D341Med (cell line): ENCODE measurements around the gene ZNF185.

Experiments
- DNase-seq: peaks from one replicate; pipeline ENCODE4 v3.0.0; 2012; ENCODE audit warnings: low spot score

The ZNF185 gene

GRCh38 chrX:152897222-152898131 is at the start of gene ZNF185:
Gene ZNF185, plus strand, starts transcription at chrX:152898067. Its CDS starts 16,423 bp downstream, at chrX:152914490.
- no peak for DNase-seq

- no peak for DNase-seq
These were observed 47.4 kb upstream of the ZNF185 start for GRCh38 chrX:152850465-152850864.

- DNase-seq = no peak
These were observed 43.9 kb upstream of the ZNF185 start for GRCh38 chrX:152853986-152854385.

GRCh38 chrX:152861116-152861515 is 36.8 kb upstream of the ZNF185 start:
- DNase-seq = no peak

GRCh38 chrX:152861826-152862225 is 36.0 kb upstream of the ZNF185 start:
- no peak for DNase-seq

GRCh38 chrX:152865232-152865920 is 32.5 kb upstream of the ZNF185 start:
- DNase-seq = no peak

GRCh38 chrX:152866386-152866785 is 31.5 kb upstream of the ZNF185 start:
- no peak for DNase-seq

- no peak for DNase-seq
These were observed 27.9 kb upstream of the ZNF185 start for GRCh38 chrX:152869972-152870371.

GRCh38 chrX:152871260-152871659 is 26.6 kb upstream of the ZNF185 start:
- no peak for DNase-seq

- DNase-seq = no peak
These were observed 25.3 kb upstream of the ZNF185 start for GRCh38 chrX:152872522-152872921.

- no peak for DNase-seq
These were observed 24.5 kb upstream of the ZNF185 start for GRCh38 chrX:152873361-152873760.

- DNase-seq = no peak
These were observed 20.7 kb upstream of the ZNF185 start for GRCh38 chrX:152876931-152877840.

GRCh38 chrX:152878976-152879755 is 18.7 kb upstream of the ZNF185 start:
- no peak for DNase-seq

GRCh38 chrX:152881289-152881688 is 16.6 kb upstream of the ZNF185 start:
- no peak for DNase-seq

GRCh38 chrX:152884171-152884570 is 13.7 kb upstream of the ZNF185 start:
- no peak for DNase-seq

GRCh38 chrX:152886716-152887115 is 11.2 kb upstream of the ZNF185 start:
- DNase-seq = no peak

- DNase-seq = no peak
These were observed 5.4 kb upstream of the ZNF185 start for GRCh38 chrX:152892499-152892898.

- DNase-seq = no peak
These were observed 4.6 kb upstream of the ZNF185 start for GRCh38 chrX:152892999-152893891.

- DNase-seq = no peak
These were observed 3.8 kb upstream of the ZNF185 start for GRCh38 chrX:152893980-152894610.

- no peak for DNase-seq
These were observed 2.7 kb upstream of the ZNF185 start for GRCh38 chrX:152895121-152895520.
